Omental fat pad (tissue), 4 donors: Measurements from ENCODE around the gene ZDHHC13. TPM values are rescaled to one million over a fixed set of nuclear protein-coding genes. Genes with fewer than 3 reads are reported as not detected.

Source experiments
- ATAC-seq: fragments of 150-250 bp; one replicate; pipeline ENCODE4 v1.9.1; 2016; ENCODE audit warnings: mild to moderate bottlenecking, moderate library complexity; ENCODE audit not compliant: low FRiP score
- DNase-seq: peaks from one replicate; pipeline ENCODE4 v3.0.0-alpha.2; 2019; ENCODE audit warnings: low spot score
- total RNA-seq, 4 donors: library from RNA; depleted of rRNA; stranded (reverse); fragments of >200 nt; gene quantifications; one replicate each; pipeline ENCODE4 v1.1.0, GENCODE V29; 2016
- TF ChIP-seq, protein P1 (sequence below), 3 donors: fragments of 450-650 bp; IDR thresholded peaks; one replicate each; pipeline ENCODE4 v1.5.1; 2016 to 2017; ENCODE audit warnings: antibody characterized with exemption in 3 of 3, mild to moderate bottlenecking in 3 of 3, moderate library complexity in 2 of 3

The ZDHHC13 gene
- total RNA-seq, 4 donors from 2014 or later = 8.6 to 12.5 (median 9.7) TPM

DNA sequence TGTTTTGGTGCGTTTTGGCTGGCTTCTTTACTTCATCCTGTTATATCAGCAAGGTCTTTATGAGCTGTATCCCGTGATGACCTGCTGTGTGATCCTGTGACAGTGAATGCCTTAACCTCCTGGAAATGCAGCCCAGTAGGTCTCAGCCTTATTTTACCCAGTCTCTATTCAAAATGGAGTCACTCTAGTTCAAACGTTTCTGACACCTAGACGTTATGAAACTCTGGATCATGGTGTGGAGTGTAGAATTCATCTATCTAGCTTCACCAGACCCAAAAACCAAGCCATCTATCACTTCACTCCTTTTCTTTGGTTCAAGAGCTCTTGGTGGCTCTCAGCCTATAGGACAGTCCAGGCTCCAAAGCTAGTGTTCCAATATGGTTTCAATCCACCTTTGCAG lies 28.2 kb upstream of the ZDHHC13 start:
- DNase-seq (no peak), ATAC-seq (no peak)
- TF ChIP-seq, protein P1, sequence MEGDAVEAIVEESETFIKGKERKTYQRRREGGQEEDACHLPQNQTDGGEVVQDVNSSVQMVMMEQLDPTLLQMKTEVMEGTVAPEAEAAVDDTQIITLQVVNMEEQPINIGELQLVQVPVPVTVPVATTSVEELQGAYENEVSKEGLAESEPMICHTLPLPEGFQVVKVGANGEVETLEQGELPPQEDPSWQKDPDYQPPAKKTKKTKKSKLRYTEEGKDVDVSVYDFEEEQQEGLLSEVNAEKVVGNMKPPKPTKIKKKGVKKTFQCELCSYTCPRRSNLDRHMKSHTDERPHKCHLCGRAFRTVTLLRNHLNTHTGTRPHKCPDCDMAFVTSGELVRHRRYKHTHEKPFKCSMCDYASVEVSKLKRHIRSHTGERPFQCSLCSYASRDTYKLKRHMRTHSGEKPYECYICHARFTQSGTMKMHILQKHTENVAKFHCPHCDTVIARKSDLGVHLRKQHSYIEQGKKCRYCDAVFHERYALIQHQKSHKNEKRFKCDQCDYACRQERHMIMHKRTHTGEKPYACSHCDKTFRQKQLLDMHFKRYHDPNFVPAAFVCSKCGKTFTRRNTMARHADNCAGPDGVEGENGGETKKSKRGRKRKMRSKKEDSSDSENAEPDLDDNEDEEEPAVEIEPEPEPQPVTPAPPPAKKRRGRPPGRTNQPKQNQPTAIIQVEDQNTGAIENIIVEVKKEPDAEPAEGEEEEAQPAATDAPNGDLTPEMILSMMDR (IDR thresholded peaks at IDR 0.05) = no peak

GRCh38 chr11:19089421-19089820 lies 27.5 kb upstream of the ZDHHC13 start:
- TF ChIP-seq, protein P1 (IDR thresholded peaks at IDR 0.05) = no peak
- ATAC-seq (no peak), DNase-seq (no peak)

- DNase-seq (no peak), ATAC-seq (no peak)
- TF ChIP-seq, protein P1 (IDR thresholded peaks at IDR 0.05) = no peak
Measured at GRCh38 chr11:19091366-19091765, 25.6 kb upstream of the ZDHHC13 start.

- ATAC-seq (no peak), DNase-seq (no peak)
- TF ChIP-seq, protein P1 (IDR thresholded peaks at IDR 0.05) = no peak
Measured at GRCh38 chr11:19092342-19092741, 24.6 kb upstream of the ZDHHC13 start.

GRCh38 chr11:19092850-19093249 lies 24.1 kb upstream of the ZDHHC13 start:
- DNase-seq (no peak), ATAC-seq (no peak)
- TF ChIP-seq, protein P1 (IDR thresholded peaks at IDR 0.05) = no peak

DNA sequence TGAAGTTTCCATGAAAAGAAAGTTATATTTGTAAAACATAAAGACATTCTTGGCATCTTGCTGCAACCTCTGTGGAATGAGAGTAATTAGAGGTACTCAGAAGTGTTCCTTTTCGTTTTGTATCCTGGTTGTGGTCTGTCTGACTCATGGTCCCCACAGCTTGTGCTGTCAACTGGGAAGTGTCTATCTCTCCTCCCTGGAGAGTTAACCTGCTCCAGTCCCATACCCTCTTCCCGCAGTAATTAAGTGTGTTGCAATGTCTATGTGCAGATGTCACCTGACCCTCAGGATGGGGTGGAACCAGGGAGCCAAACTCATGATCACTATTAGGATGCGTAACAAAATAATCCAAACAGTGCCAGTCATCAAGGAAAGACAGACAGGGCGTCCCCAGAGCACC lies 23.0 kb upstream of the ZDHHC13 start:
- no peak for DNase-seq
- TF ChIP-seq, protein P1 (IDR thresholded peaks at IDR 0.05) = no peak
- no peak for ATAC-seq

GRCh38 chr11:19094859-19095258 lies 22.1 kb upstream of the ZDHHC13 start:
- DNase-seq (no peak), ATAC-seq (no peak)
- TF ChIP-seq, protein P1 (IDR thresholded peaks at IDR 0.05) = no peak
